ENCODE measurements around the gene DAB2. TPM values are rescaled to one million over a fixed set of nuclear protein-coding genes. Genes with fewer than 3 reads are reported as not detected.
A peak's percentile ranks its signal among the peaks of the same experiment; 100 is the strongest.

DAB2 gene
- total RNA-seq, 2 donors from 2014 or later: 15.6 to 38.1 TPM

- no peak for TF ChIP-seq POLR2A (IDR thresholded peaks at IDR 0.05)
- TF ChIP-seq POLR2AphosphoS5 (IDR thresholded peaks at IDR 0.05): no peak
- TF ChIP-seq, protein P1, sequence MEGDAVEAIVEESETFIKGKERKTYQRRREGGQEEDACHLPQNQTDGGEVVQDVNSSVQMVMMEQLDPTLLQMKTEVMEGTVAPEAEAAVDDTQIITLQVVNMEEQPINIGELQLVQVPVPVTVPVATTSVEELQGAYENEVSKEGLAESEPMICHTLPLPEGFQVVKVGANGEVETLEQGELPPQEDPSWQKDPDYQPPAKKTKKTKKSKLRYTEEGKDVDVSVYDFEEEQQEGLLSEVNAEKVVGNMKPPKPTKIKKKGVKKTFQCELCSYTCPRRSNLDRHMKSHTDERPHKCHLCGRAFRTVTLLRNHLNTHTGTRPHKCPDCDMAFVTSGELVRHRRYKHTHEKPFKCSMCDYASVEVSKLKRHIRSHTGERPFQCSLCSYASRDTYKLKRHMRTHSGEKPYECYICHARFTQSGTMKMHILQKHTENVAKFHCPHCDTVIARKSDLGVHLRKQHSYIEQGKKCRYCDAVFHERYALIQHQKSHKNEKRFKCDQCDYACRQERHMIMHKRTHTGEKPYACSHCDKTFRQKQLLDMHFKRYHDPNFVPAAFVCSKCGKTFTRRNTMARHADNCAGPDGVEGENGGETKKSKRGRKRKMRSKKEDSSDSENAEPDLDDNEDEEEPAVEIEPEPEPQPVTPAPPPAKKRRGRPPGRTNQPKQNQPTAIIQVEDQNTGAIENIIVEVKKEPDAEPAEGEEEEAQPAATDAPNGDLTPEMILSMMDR (IDR thresholded peaks at IDR 0.05): no peak
- Histone ChIP-seq H3K27ac (no peak overlapping the region), H3K4me3 (no peak overlapping the region), H3K36me3 (no peaks in the 10 kb centered on the region), H3K9me3 (no peaks in the 10 kb centered on the region), H3K27me3 (replicated peaks; ENCODE audit: insufficient read depth) (no peaks in the 10 kb centered on the region), H3K4me1 (replicated peaks) (no peaks in the 10 kb centered on the region)
- no peak for DNase-seq (ENCODE audit: low spot score)
- intact Hi-C loops (cut with DNase I): loop anchor here (5.0 kb wide), 1 partner anchor 50 kb away; no protein-coding TSS in a partner anchor
These were observed 2.9 kb upstream of the DAB2 start for GRCh38 chr5:39427633-39428032.

DNA sequence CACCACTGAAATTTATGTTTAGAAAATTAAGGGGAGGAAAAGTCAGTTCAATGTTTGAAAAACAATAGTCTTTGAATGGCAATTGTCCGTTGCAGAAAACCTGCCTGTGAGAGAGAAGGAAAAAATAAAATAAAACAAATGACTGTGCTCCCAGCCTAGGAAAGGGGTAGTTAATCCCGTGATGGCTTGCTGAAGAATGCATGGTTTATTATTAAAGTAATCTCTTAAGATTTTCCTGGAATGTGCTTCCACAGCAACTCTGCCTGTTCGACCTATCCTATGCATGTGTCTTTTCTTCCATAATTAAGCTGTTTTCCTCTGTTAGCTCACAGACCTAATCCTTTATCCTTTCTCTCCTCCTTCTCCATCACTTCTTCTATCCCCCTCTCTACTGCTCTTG lies 2.4 kb upstream of the DAB2 start:
- no peak for DNase-seq (ENCODE audit: low spot score)
- no peak overlapping the region for H3K4me3 ChIP-seq
- H3K27ac ChIP-seq: no peak overlapping the region
- WGBS: 51% methylated on average over 3 of the region's 3 CpGs
- no peaks in the 10 kb centered on the region for H3K9me3 ChIP-seq
- no peaks in the 10 kb centered on the region for H3K27me3 ChIP-seq (replicated peaks; ENCODE audit: insufficient read depth)
- no peaks in the 10 kb centered on the region for H3K4me1 ChIP-seq (replicated peaks)
- TF ChIP-seq, protein P1 (IDR thresholded peaks at IDR 0.05): no peak
- TF ChIP-seq POLR2AphosphoS5 (IDR thresholded peaks at IDR 0.05) (no peak), POLR2A (IDR thresholded peaks at IDR 0.05) (no peak)
- H3K36me3 ChIP-seq: no peaks in the 10 kb centered on the region
- intact Hi-C loops (cut with DNase I): loop anchor here (5.0 kb wide), 1 partner anchor 50 kb away; no protein-coding TSS in a partner anchor

DNA sequence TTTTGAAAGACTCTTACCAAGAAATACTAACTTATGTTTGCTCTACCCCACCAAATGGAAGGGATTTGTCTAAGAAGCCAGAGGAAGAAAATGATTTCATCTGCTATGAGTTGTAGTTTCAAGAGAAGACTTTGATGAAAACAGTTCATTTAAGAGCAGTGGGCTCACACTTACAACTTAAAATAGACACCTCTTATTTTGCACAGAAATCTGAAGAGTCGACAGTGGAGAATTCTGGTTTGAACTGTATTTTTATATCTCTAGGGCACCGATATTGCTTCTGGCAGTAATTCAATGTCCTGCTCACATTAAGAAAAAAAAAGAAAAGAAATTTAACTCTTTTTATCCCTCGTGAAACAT lies 1.9 kb upstream of the DAB2 start:
- Histone ChIP-seq H3K36me3 (no peaks in the 10 kb centered on the region), H3K9me3 (no peaks in the 10 kb centered on the region), H3K27ac (no peak overlapping the region), H3K27me3 (replicated peaks; ENCODE audit: insufficient read depth) (no peaks in the 10 kb centered on the region), H3K4me1 (replicated peaks) (no peaks in the 10 kb centered on the region), H3K4me3 (no peak overlapping the region)
- 40% methylated on average over 3 of the region's 3 CpGs for WGBS
- intact Hi-C loops (cut with DNase I): loop anchor here (5.0 kb wide), 1 partner anchor 49 kb away; no protein-coding TSS in a partner anchor
- TF ChIP-seq, protein P1 (IDR thresholded peaks at IDR 0.05): no peak
- TF ChIP-seq POLR2AphosphoS5 (IDR thresholded peaks at IDR 0.05) (no peak), POLR2A (IDR thresholded peaks at IDR 0.05) (no peak)
- DNase-seq (ENCODE audit: low spot score): no peak

DNA sequence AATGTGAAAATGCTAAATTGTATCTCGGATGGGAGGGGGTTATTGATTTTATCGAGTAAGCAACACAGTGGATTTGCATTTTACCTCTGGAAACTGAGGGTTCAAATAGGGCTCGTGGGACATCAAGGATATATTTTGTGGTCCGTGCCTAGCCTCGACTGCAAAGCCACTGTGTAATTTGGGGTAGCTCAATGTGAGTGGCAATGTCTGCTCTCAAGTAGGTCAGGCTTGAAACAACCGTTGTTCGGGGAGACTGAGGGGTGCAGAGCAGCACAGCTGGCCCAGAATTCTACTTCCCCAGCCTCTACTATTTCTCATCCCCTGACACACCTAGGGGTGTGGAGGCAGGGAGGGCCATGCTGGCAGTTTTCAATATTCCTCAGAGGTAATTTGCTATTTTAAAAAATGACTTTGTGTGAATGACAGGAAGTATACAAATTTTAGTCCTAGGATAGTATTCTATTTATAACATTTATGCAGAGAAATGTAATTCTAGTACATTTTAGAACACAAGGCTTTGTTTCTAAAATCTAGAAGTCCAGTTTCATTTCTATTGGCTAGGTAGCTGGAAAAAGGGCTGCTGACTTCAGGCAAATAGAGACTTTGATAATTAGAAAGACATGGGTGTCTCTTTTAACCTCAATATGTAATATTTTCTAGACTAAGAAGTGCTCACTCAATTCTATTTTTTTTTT lies 1.4 kb upstream of the DAB2 start:
- Histone ChIP-seq H3K27ac (no peak overlapping the region), H3K4me1 (replicated peaks) (no peaks in the 10 kb centered on the region), H3K9me3 (no peaks in the 10 kb centered on the region), H3K4me3 (no peak overlapping the region), H3K27me3 (replicated peaks; ENCODE audit: insufficient read depth) (no peaks in the 10 kb centered on the region), H3K36me3 (no peaks in the 10 kb centered on the region)
- 68% methylated on average over 7 of the region's 7 CpGs for WGBS
- TF ChIP-seq POLR2AphosphoS5 (IDR thresholded peaks at IDR 0.05): no peak
- no peak for TF ChIP-seq POLR2A (IDR thresholded peaks at IDR 0.05)
- TF ChIP-seq, protein P1 (IDR thresholded peaks at IDR 0.05): no peak
- DNase-seq (ENCODE audit: low spot score): no peak
- intact Hi-C loops (cut with DNase I): loop anchor here (5.0 kb wide), 1 partner anchor 49 kb away; no protein-coding TSS in a partner anchor

DNA sequence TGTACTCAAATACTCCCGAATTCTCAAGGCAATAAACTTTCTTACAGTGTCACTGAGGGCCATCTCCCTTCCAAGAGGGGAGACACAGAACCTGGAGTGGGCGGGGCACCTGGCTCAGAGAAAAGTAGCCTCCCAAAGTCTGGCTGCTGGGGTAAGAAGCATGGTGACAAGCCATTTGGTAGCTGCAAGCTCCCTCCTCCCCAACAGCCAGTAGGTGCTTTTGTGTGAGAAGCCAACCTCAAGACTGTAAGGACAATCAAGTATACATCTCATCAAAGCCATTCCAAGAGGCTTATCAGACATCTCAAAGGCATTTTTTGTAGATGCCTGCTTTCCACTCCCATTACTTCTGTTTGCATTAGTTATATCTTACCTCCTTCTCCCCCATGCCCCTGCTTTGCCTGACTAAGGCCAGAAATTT lies 1.4 kb downstream of the DAB2 start:
- H3K4me3 ChIP-seq: peak overlapping the region; percentile 48 to 50
- 85% methylated on average over 2 of the region's 2 CpGs for WGBS
- H3K27me3 ChIP-seq (replicated peaks; ENCODE audit: insufficient read depth): no peaks in the 10 kb centered on the region
- H3K27ac ChIP-seq: peak overlapping the region; percentile 66 to 71
- no peaks in the 10 kb centered on the region for H3K36me3 ChIP-seq
- TF ChIP-seq, protein P1 (IDR thresholded peaks at IDR 0.05): no peak
- TF ChIP-seq POLR2A (IDR thresholded peaks at IDR 0.05): no peak
- TF ChIP-seq POLR2AphosphoS5 (IDR thresholded peaks at IDR 0.05): no peak
- no peaks in the 10 kb centered on the region for H3K9me3 ChIP-seq
- no peaks in the 10 kb centered on the region for H3K4me1 ChIP-seq (replicated peaks)
- intact Hi-C loops (cut with DNase I): loop anchor here (5.0 kb wide), 1 partner anchor 124 kb away; no protein-coding TSS in a partner anchor
- no peak for DNase-seq (ENCODE audit: low spot score)
